K562 (cell line): Measurements from ENCODE around the gene CREG2. TPM values are rescaled to one million over a fixed set of nuclear protein-coding genes. Genes with fewer than 3 reads are reported as not detected.

Experiments used
- ATAC-seq: fragments of 200-7000 bp; cut with Tn5 transposase; 3 replicates; pipeline ENCODE4 v1.9.1; 2020; ENCODE audit warnings: moderate library complexity
- BruUV-seq: library from RNA; stranded (reverse); fragments of 400-500 nt; replicated peaks from 2 replicates; lab custom pipeline; 2021; lab: Mats Ljungman, UMichigan
- CTCF ChIA-PET: fragments of 300-600 bp; formaldehyde crosslinking; extraction: SDS; loops from one replicate; lab custom pipeline; 2021; ENCODE audit warnings: low intra/inter-chr PET ratio; lab: Yijun Ruan, JAX
- POLR2A ChIA-PET: fragments of 300-600, 350-650 bp; sonication (Branson Sonifier 250); formaldehyde crosslinking; extraction: SDS; loops from one replicate; lab custom pipeline; 2021; ENCODE audit warnings: antibody characterized with exemption, inconsistent platforms; lab: Yijun Ruan, JAX
- DNase-seq, 4 experiments: peaks; one replicate each; pipeline versions ENCODE4 v3.0.0 to v3.0.0-alpha.2; 2011 to 2018; ENCODE audit warnings: low spot score in 3 of 4, mixed read lengths in 3 of 4; ENCODE audit errors: extremely low read depth in 1 of 4
- FAIRE-seq: peaks from 2 replicates; lab custom pipeline; 2011; peaks lifted over from hg19 to GRCh38; lab: Jason Lieb, UNC
- H2AFZ ChIP-seq: 2 replicates; pipeline ENCODE4 v1.6.0; 2011; ENCODE audit warnings: low read depth, low read length, control low read depth, inconsistent platforms
- H3K27ac ChIP-seq: fragments of 200-600 bp; 3 replicates; pipeline ENCODE4 v1.8.0; 2011; ENCODE audit warnings: low read depth, mild to moderate bottlenecking, control low read depth, inconsistent platforms, low read length, moderate library complexity, mixed read lengths; ENCODE audit errors: extremely low read depth
- H3K27me3 ChIP-seq, 2 experiments: fragments of 300-600 bp in 1 of 2; 2 replicates in 1 of 2; 3 replicates in 1 of 2; pipeline versions ENCODE4 v1.6.0 to v1.8.0; 2011; ENCODE audit warnings: inconsistent platforms in 2 of 2, low read length in 2 of 2, mild to moderate bottlenecking in 1 of 2, mixed read lengths in 1 of 2, moderate library complexity in 1 of 2; ENCODE audit not compliant: control insufficient read depth in 2 of 2, insufficient read depth in 2 of 2
- H3K36me3 ChIP-seq: fragments of 300-600 bp; 3 replicates; pipeline ENCODE4 v1.8.0; 2011; ENCODE audit warnings: mild to moderate bottlenecking, low read length, inconsistent platforms; ENCODE audit not compliant: control insufficient read depth, insufficient read depth
- H3K4me1 ChIP-seq, 2 experiments: fragments of 200-600 bp in 1 of 2; replicated peaks in 1 of 2; 2 replicates in 1 of 2; 3 replicates in 1 of 2; pipeline versions ENCODE4 v1.5.1 to v1.8.0; 2011; ENCODE audit warnings: inconsistent platforms in 2 of 2, low read length in 2 of 2, mild to moderate bottlenecking in 1 of 2, mixed read lengths in 1 of 2, moderate library complexity in 1 of 2; ENCODE audit not compliant: control insufficient read depth in 2 of 2, insufficient read depth in 2 of 2
- H3K4me2 ChIP-seq: 2 replicates; pipeline ENCODE4 v1.6.1; 2011; ENCODE audit warnings: low read length, control low read depth, inconsistent platforms, mixed read lengths; ENCODE audit not compliant: insufficient read depth
- H3K4me3 ChIP-seq: fragments of 200-600 bp; sonication (generic), shearing (Covaris generic); 2 replicates; pipeline ENCODE4 v1.5.1; 2016; ENCODE audit warnings: control low read depth, inconsistent platforms
- H3K79me2 ChIP-seq: fragments of 200-600 bp; 3 replicates; pipeline ENCODE4 v1.8.0; 2011; ENCODE audit warnings: low read length, inconsistent platforms; ENCODE audit not compliant: control insufficient read depth, insufficient read depth
- H3K9ac ChIP-seq, 2 experiments: 2 replicates each; pipeline versions ENCODE4 v1.6.0 to v1.6.1; 2011; ENCODE audit warnings: low read depth in 2 of 2, low read length in 2 of 2, control low read depth in 1 of 2, inconsistent platforms in 1 of 2, mild to moderate bottlenecking in 1 of 2, mixed read lengths in 1 of 2; ENCODE audit not compliant: insufficient read depth in 1 of 2
- H3K9me1 ChIP-seq: one replicate; pipeline ENCODE4 v1.6.0; 2011; ENCODE audit warnings: inconsistent platforms, mild to moderate bottlenecking, low read length, moderate library complexity; ENCODE audit not compliant: control insufficient read depth, insufficient read depth
- H3K9me3 ChIP-seq: replicated peaks from 2 replicates; pipeline ENCODE4 v1.5.1; 2011; ENCODE audit warnings: low read depth, low read length, inconsistent platforms; ENCODE audit not compliant: control insufficient read depth, insufficient read depth
- H4K20me1 ChIP-seq: replicated peaks from 2 replicates; pipeline ENCODE4 v1.6.1; 2011; ENCODE audit warnings: low read length, inconsistent platforms, mixed read lengths; ENCODE audit not compliant: control insufficient read depth, insufficient read depth
- BCLAF1 ChIP-seq, 2 experiments: fragments of 450-650 bp in 1 of 2; IDR thresholded peaks; 2 replicates each; pipeline ENCODE4 v1.6.1; 2011 to 2017; ENCODE audit warnings: low read depth in 2 of 2, antibody characterized with exemption in 1 of 2, borderline replicate concordance in 1 of 2, low read length in 1 of 2, mild to moderate bottlenecking in 1 of 2, mixed read lengths in 1 of 2; ENCODE audit not compliant: control insufficient read depth in 1 of 2
- CHD4 ChIP-seq: fragments of 200-600 bp; sonication (generic); IDR thresholded peaks from 3 replicates; pipeline ENCODE4 v1.6.1; 2012; ENCODE audit warnings: low read depth, mild to moderate bottlenecking, mixed read lengths, low read length, inconsistent platforms; ENCODE audit not compliant: insufficient read depth, insufficient replicate concordance, poor library complexity, severe bottlenecking
- CREM ChIP-seq: IDR thresholded peaks from 2 replicates; pipeline ENCODE4 v1.6.1; 2014; ENCODE audit warnings: antibody characterized with exemption, low read depth
- DIDO1 ChIP-seq: fragments of 450-650 bp; IDR thresholded peaks from 2 replicates; pipeline ENCODE4 v1.6.1; 2016; ENCODE audit warnings: low read depth, missing biosample characterization, missing genetic modification characterization
- HSF4 ChIP-seq: fragments of 250-450 bp; sonication (Bioruptor Pico); IDR thresholded peaks from 2 replicates; pipeline ENCODE4 v2.1.2; 2022; ENCODE audit warnings: mild to moderate bottlenecking, moderate library complexity, borderline replicate concordance
- MTF1 ChIP-seq: fragments of 250-450 bp; sonication (Bioruptor Pico); IDR thresholded peaks from 2 replicates; pipeline ENCODE4 v1.9.0; 2021; ENCODE audit warnings: moderate library complexity, mild to moderate bottlenecking, inconsistent platforms, borderline replicate concordance
- MXD1 ChIP-seq: fragments of 250-450 bp; sonication (Bioruptor Pico); IDR thresholded peaks from 2 replicates; pipeline ENCODE4 v1.8.0; 2021; ENCODE audit warnings: borderline replicate concordance, mild to moderate bottlenecking, moderate library complexity; ENCODE audit not compliant: poor library complexity, severe bottlenecking
- NBN ChIP-seq: fragments of 450-650 bp; IDR thresholded peaks from 2 replicates; pipeline ENCODE4 v1.6.1; 2016; ENCODE audit warnings: low read depth, mild to moderate bottlenecking
- SAP30 ChIP-seq: fragments of 200-600 bp; sonication (generic); IDR thresholded peaks from 2 replicates; pipeline ENCODE4 v1.6.1; 2012; ENCODE audit warnings: borderline replicate concordance, low read depth, mild to moderate bottlenecking, moderate library complexity, low read length, control low read depth, inconsistent platforms; ENCODE audit not compliant: insufficient read depth, poor library complexity, severe bottlenecking
- SRSF9 ChIP-seq: fragments of 200-400 bp; formaldehyde crosslinking; IDR thresholded peaks from 2 replicates; pipeline ENCODE4 v1.6.1; 2017; ENCODE audit warnings: low read depth, low read length, borderline replicate concordance
- SUPT5H ChIP-seq: fragments of 450-650 bp; IDR thresholded peaks from 2 replicates; pipeline ENCODE4 v1.6.1; 2016
- ZBTB12 ChIP-seq: fragments of 250-450 bp; sonication (Bioruptor Pico); IDR thresholded peaks from 2 replicates; pipeline ENCODE4 v1.4.0; 2020
- ZHX1 ChIP-seq: fragments of 150-350 bp; conservative IDR thresholded peaks from 2 replicates; pipeline ENCODE4 v1.6.1; 2014; ENCODE audit warnings: low read length
- WGBS: fragments of 100-300 bp; shearing (Covaris generic); methylation state at CpG from one replicate; pipeline ENCODE4 v1.1.6; 2016; ENCODE audit warnings: low coverage, mixed read lengths; ENCODE audit not compliant: insufficient coverage; ENCODE audit errors: missing lambda C conversion rate; 5-methylcytosine and 5-hydroxymethylcytosine counted together
- in situ Hi-C: fragments of 300-500 bp; cut with MboI; formaldehyde crosslinking; loops from 4 replicates; pipeline ENCODE4 v1.15.0; 2018; ENCODE audit warnings: inconsistent platforms, mixed read lengths
- intact Hi-C: fragments of 100-400 bp; cut with micrococcal nuclease; formaldehyde crosslinking; loops from 2 replicates; pipeline ENCODE4 v1.14.2; 2022
- polyA plus RNA-seq, 8 experiments: library from polyadenylated mRNA; depleted of rRNA in 4 of 8; stranded (reverse) in 5 of 8; unstranded in 3 of 8; fragments of >200 nt; fragmentation: Nextera tagmentation in 2 of 8; fragmentation: Illumina TruSeq in 1 of 8; extraction: Ambion mirVana in 2 of 8; extraction: Trizol in 1 of 8; gene quantifications; 2 replicates each; pipeline versions ENCODE4 v1.2.1 to v1.2.3, GENCODE V29; 2011 to 2014; ENCODE audit warnings: inconsistent platforms in 1 of 8, missing spikeins in 1 of 8
- total RNA-seq, 7 experiments: library from RNA; depleted of rRNA in 6 of 7; stranded (reverse); fragments of >200 nt in 6 of 7; fragmentation: Illumina TruSeq in 2 of 7; extraction: Trizol in 2 of 7; gene quantifications; 2 replicates each; pipeline versions ENCODE4 v1.2.1 to v1.2.3, GENCODE V29; 2011 to 2021; ENCODE audit warnings: low replicate concordance in 1 of 7

CREG2 gene
- total and polyA plus RNA-seq, 9 of the 15 experiments (the other 6 are each of a cell fraction or from before 2014, with no cell fraction given), result not detected

GRCh38 chr2:101395545-101396315 is 8.4 kb upstream of the CREG2 start:
- no peak for FAIRE-seq
- H3K79me2 ChIP-seq, result no peaks in the 10 kb centered on the region
- no peak overlapping the region for H3K27ac ChIP-seq
- intact Hi-C loops, result no loop called here
- in situ Hi-C loops, result no loop called here
- DNase-seq, result no peak
- no peak overlapping the region for H3K4me3 ChIP-seq
- H3K9me3 ChIP-seq, result no peaks in the 10 kb centered on the region
- no peaks in the 10 kb centered on the region for H3K9me1 ChIP-seq
- H3K27me3 ChIP-seq, result peaks cover 13 to 32% of the 10 kb centered on the region in 2 experiments
- BruUV-seq, result no TSS peak
- H3K36me3 ChIP-seq, result no peaks in the 10 kb centered on the region
- H3K4me1 ChIP-seq, result no peaks in the 10 kb centered on the region
- ChIA-PET CTCF (no interaction called here), POLR2A (no interaction called here)
- H4K20me1 ChIP-seq, result peaks cover 7% of the 10 kb centered on the region; the same call in 1 of the 2 replicates
- 1% methylated on average over 6 of the region's 6 CpGs for WGBS
- ATAC-seq, result no peak
- H2AFZ ChIP-seq, result no peak overlapping the region
- no peak overlapping the region for H3K4me2 ChIP-seq
- H3K9ac ChIP-seq, result no peak overlapping the region
- TF ChIP-seq CHD4 (no peak), MTF1 (CRISPR knock-in tag) (no peak), SRSF9 (no peak), ZBTB12 (CRISPR knock-in tag) (no peak), MXD1 (CRISPR knock-in tag) (no peak), SUPT5H (no peak), HSF4 (no peak), NBN (no peak), DIDO1 (no peak), CREM (no peak), SAP30 (no peak), BCLAF1 (IDR thresholded peaks at IDR 0.05; ENCODE audit: borderline replicate concordance in 1 of 2, control insufficient read depth in 1 of 2, low read depth in 2 of 2, low read length in 1 of 2) (no peak), ZHX1 (no peak)
